ENCODE results near the gene SLX1A.
A peak's percentile ranks its signal among the peaks of the same experiment; 100 is the strongest.
"Not testable (repeated sequence)": the region's sequence is repeated elsewhere in the genome, so short reads cannot be mapped to it uniquely, and the experiment has no call there.

Gene SLX1A

GRCh38 chr16:30184096-30184890 is 9.4 kb upstream of the SLX1A start:
- DNase-seq (ENCODE audit: low read depth in 3 of 3, low spot score in 1 of 3): peak; percentile 48 to 70 (median 69)

GRCh38 chr16:30184891-30185682 is 8.6 kb upstream of the SLX1A start:
- peak in 1 of 3 donors; percentile 13 for DNase-seq (ENCODE audit: low read depth in 3 of 3, low spot score in 1 of 3)

- peak; percentile 55 to 78 (median 77) for DNase-seq (ENCODE audit: low read depth in 3 of 3, low spot score in 1 of 3)
Measured at GRCh38 chr16:30185683-30186421, 7.8 kb upstream of the SLX1A start.

GRCh38 chr16:30186444-30186781 is 7.3 kb upstream of the SLX1A start:
- peak in 1 of 3 donors; percentile 21 for DNase-seq (ENCODE audit: low read depth in 3 of 3, low spot score in 1 of 3)

GRCh38 chr16:30186782-30187555 is 6.7 kb upstream of the SLX1A start:
- DNase-seq (ENCODE audit: low read depth in 3 of 3, low spot score in 1 of 3): peak; percentile 73 to 87 (median 77)

- DNase-seq (ENCODE audit: low read depth in 3 of 3, low spot score in 1 of 3): no peak
Measured at GRCh38 chr16:30187556-30187865, 6.2 kb upstream of the SLX1A start.

- no peak for DNase-seq (ENCODE audit: low read depth in 3 of 3, low spot score in 1 of 3)
Measured at GRCh38 chr16:30187971-30188561, 5.6 kb upstream of the SLX1A start.

GRCh38 chr16:30191158-30191557 is 2.5 kb upstream of the SLX1A start:
- not testable (repeated sequence) for DNase-seq (ENCODE audit: low read depth in 3 of 3, low spot score in 1 of 3)

- not testable (repeated sequence) for DNase-seq (ENCODE audit: low read depth in 3 of 3, low spot score in 1 of 3)
Measured at GRCh38 chr16:30193098-30193497, 577 bp upstream of the SLX1A start.

- DNase-seq (ENCODE audit: low read depth in 3 of 3, low spot score in 1 of 3): not testable (repeated sequence)
Measured at GRCh38 chr16:30194172-30194925, 674 bp downstream of the SLX1A start.

GRCh38 chr16:30197001-30197400 is 3.3 kb downstream of the SLX1A start:
- not testable (repeated sequence) for DNase-seq (ENCODE audit: low read depth in 3 of 3, low spot score in 1 of 3)

GRCh38 chr16:30199049-30199448 is 5.4 kb downstream of the SLX1A start, which contains the start of gene SULT1A3:
SULT1A3 (plus strand) TSS chr16:30199255; CDS start chr16:30200729, 1,474 bp downstream.
- not testable (repeated sequence) for DNase-seq (ENCODE audit: low read depth in 3 of 3, low spot score in 1 of 3)

GRCh38 chr16:30199608-30200343 is 6.1 kb downstream of the SLX1A start:
- not testable (repeated sequence) for DNase-seq (ENCODE audit: low read depth in 3 of 3, low spot score in 1 of 3)

- not testable (repeated sequence) for DNase-seq (ENCODE audit: low read depth in 3 of 3, low spot score in 1 of 3)
Measured at GRCh38 chr16:30205541-30206236, 12.0 kb downstream of the SLX1A start.

- DNase-seq (ENCODE audit: low read depth in 3 of 3, low spot score in 1 of 3): not testable (repeated sequence)
Measured at GRCh38 chr16:30206252-30206651, 12.6 kb downstream of the SLX1A start.

- DNase-seq (ENCODE audit: low read depth in 3 of 3, low spot score in 1 of 3): not testable (repeated sequence)
Measured at GRCh38 chr16:30207063-30207704, 13.5 kb downstream of the SLX1A start.

GRCh38 chr16:30209032-30209431 is 15.4 kb downstream of the SLX1A start:
- DNase-seq (ENCODE audit: low read depth in 3 of 3, low spot score in 1 of 3): peak in 1 of 3 donors; percentile 10

GRCh38 chr16:30211414-30211813 is 17.7 kb downstream of the SLX1A start:
- DNase-seq (ENCODE audit: low read depth in 3 of 3, low spot score in 1 of 3): not testable (repeated sequence)

Measured in stimulated activated CD4-positive, alpha-beta T cell treated with anti-CD3 and anti-CD28 coated beads, TNF-alpha, amount 100 ng/mL, for 1 hour (primary cell).